Mesendoderm (in vitro differentiated cells): ENCODE measurements around the gene CARS1.
A peak's percentile ranks its signal among the peaks of the same experiment; 100 is the strongest.

ENCODE experiments used
- DNase-seq: peaks from one replicate; pipeline ENCODE4 v3.0.0; 2013
- H2AK5ac ChIP-seq: 2 replicates; pipeline ENCODE4 v1.6.1; 2013; ENCODE audit warnings: low read length, inconsistent platforms
- H2BK120ac ChIP-seq: 2 replicates; pipeline ENCODE4 v1.6.1; 2013; ENCODE audit warnings: low read depth, mild to moderate bottlenecking, low read length, moderate library complexity, mixed read lengths
- H2BK15ac ChIP-seq: replicated peaks from 2 replicates; pipeline ENCODE4 v1.6.1; 2013; ENCODE audit warnings: low read depth, mild to moderate bottlenecking, moderate library complexity
- H2BK5ac ChIP-seq: 2 replicates; pipeline ENCODE4 v1.6.1; 2013; ENCODE audit warnings: low read length, inconsistent platforms
- H3K18ac ChIP-seq: 2 replicates; pipeline ENCODE4 v1.6.1; 2013; ENCODE audit warnings: mild to moderate bottlenecking, low read length, mixed read lengths
- H3K23ac ChIP-seq: one replicate; pipeline ENCODE4 v1.6.1; 2013; ENCODE audit warnings: low read length
- H3K27ac ChIP-seq: 2 replicates; pipeline ENCODE4 v1.5.1; 2013; ENCODE audit warnings: low read depth, mild to moderate bottlenecking, inconsistent platforms, low read length, moderate library complexity
- H3K27me3 ChIP-seq: 2 replicates; pipeline ENCODE4 v1.6.1; 2013; ENCODE audit warnings: low read length, control low read depth, mild to moderate bottlenecking, inconsistent platforms; ENCODE audit not compliant: insufficient read depth, poor library complexity
- H3K36me3 ChIP-seq: 2 replicates; pipeline ENCODE4 v1.6.1; 2013; ENCODE audit warnings: low read length, inconsistent platforms; ENCODE audit not compliant: control insufficient read depth, insufficient read depth
- H3K4ac ChIP-seq: one replicate; pipeline ENCODE4 v1.6.1; 2013; ENCODE audit warnings: low read depth, mild to moderate bottlenecking, low read length, moderate library complexity
- H3K4me1 ChIP-seq: 2 replicates; pipeline ENCODE4 v1.6.1; 2013; ENCODE audit warnings: low read depth, low read length, inconsistent platforms; ENCODE audit not compliant: control insufficient read depth
- H3K4me2 ChIP-seq: 2 replicates; pipeline ENCODE4 v1.6.1; 2013; ENCODE audit warnings: low read length
- H3K4me3 ChIP-seq: 2 replicates; pipeline ENCODE4 v1.5.1; 2013; ENCODE audit warnings: mild to moderate bottlenecking, low read length
- H3K56ac ChIP-seq: one replicate; pipeline ENCODE4 v1.6.1; 2013; ENCODE audit warnings: low read length
- H3K79me1 ChIP-seq: 2 replicates; pipeline ENCODE4 v1.6.1; 2013; ENCODE audit warnings: low read length, inconsistent platforms
- H3K79me2 ChIP-seq: 2 replicates; pipeline ENCODE4 v1.6.1; 2013; ENCODE audit warnings: mild to moderate bottlenecking, low read length; ENCODE audit not compliant: control insufficient read depth, insufficient read depth
- H3K9ac ChIP-seq: 2 replicates; pipeline ENCODE4 v1.6.1; 2013; ENCODE audit warnings: low read length, inconsistent platforms
- H4K5ac ChIP-seq: one replicate; pipeline ENCODE4 v1.6.1; 2013; ENCODE audit warnings: low read length
- H4K8ac ChIP-seq: one replicate; pipeline ENCODE4 v1.6.1; 2013; ENCODE audit warnings: low read depth, mild to moderate bottlenecking, control low read depth, low read length, moderate library complexity
- WGBS: extraction: QIAGEN DNeasy Blood & Tissue Kit; methylation state at CpG from one replicate; pipeline ENCODE4 v1.1.7; 2013; ENCODE audit warnings: low lambda C conversion rate, missing lambda C conversion rate; ENCODE audit not compliant: insufficient coverage; ENCODE audit errors: extremely low coverage; 5-methylcytosine and 5-hydroxymethylcytosine counted together

Gene CARS1

DNA sequence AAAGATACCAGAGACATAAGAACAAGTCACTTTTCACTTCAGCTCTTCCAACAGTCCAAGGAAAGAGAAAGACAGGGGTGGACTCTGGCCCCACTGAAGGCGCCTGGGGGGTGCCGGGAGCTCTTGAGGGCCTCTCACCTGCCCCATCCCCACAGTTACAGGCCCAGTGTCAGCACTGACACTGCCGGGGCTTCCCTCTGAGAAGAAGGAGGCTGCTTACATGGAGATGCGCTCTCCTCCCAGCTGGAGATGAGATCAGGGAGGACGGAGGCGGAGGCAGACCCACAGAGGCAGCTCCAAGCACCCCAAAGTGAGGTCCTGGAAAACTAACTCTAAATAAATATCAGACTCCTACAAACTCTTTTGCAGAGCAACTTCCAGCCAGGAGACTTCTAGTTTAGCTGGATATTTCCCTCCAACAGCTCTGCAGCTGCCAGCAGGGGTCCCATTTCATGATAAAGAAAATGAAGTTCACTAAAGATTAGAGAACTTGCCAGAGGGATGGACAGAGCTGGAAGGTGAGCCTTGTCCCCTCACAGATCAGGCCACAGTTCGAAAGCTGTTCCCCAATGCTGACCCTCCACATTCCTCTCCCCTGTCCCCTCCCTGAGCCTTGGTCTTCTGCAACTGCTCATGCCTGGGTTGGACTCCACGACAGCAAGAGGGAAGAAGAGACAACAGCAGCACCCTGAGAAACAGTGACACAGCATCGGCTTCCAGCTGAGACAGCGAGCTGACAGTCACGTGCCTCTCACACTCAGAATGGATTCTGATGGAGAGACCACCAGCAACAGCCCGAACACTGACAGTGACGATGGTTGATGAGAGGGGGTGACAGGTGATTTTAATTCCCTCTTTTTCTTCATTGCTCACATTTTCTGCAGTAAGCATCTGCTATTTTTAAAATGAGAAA, 5.8 kb downstream of the CARS1 start:
- Histone ChIP-seq H3K23ac (no peak overlapping the region), H3K4me2 (no peak overlapping the region), H3K27me3 (no peaks in the 10 kb centered on the region), H3K4ac (no peak overlapping the region), H2AK5ac (no peak overlapping the region), H3K9ac (peak overlapping the region; percentile 4), H3K79me1 (peaks cover 63% of the 10 kb centered on the region), H3K27ac (no peak overlapping the region), H4K5ac (no peak overlapping the region), H3K79me2 (peaks cover 89% of the 10 kb centered on the region), H2BK120ac (no peak overlapping the region), H3K4me1 (peaks cover 3% of the 10 kb centered on the region), H3K4me3 (no peak overlapping the region), H3K18ac (no peak overlapping the region), H3K56ac (peak overlapping the region; percentile 17), H4K8ac (no peak overlapping the region), H3K36me3 (peaks cover 7% of the 10 kb centered on the region), H2BK5ac (no peak overlapping the region), H2BK15ac (no peak overlapping the region)
- no CpG with 5 or more reads among the region's 13 CpGs for WGBS
- peak; percentile 38 for DNase-seq

DNA sequence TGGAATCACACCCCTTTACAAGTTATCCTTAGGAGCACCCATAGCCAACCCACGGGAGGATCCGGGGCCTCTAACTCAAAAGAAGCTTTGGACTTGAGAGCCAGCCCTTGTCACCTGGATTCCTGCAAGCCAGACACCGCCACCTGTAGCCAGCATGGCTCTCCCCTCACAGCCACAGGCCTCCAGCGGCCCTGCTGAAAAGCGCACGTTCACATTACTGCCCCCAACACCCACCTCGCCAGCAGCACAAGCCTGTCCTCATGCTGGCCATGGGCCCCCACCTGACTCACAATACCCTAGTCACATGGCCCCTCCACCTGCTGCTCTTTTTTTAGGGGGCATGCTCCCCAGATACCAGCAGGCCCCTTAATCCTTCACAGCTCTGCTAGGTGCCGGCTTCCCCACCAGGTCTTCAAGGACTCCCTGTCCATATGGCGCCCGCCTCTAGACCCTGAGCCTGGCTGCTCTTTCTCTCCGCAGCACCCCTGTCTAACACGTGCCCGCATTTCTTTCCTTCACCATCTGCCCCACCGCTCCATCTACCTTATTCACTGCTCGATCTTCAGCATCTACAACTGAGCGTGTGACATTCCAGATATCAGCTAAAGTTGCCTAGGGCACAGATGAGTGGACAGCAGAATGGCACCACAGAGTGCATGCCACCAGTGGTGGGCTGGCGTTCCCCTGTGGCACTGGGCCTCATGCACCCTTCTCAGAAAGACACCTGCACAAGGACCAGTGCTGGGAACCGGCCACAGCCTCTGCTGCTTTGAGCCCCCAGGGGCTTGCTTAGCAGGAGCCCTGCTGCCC, 6.6 kb downstream of the CARS1 start:
- Histone ChIP-seq H3K4me1 (peaks cover 3% of the 10 kb centered on the region), H3K18ac (no peak overlapping the region), H3K23ac (no peak overlapping the region), H3K56ac (no peak overlapping the region), H3K27ac (no peak overlapping the region), H3K4me2 (no peak overlapping the region), H3K79me1 (peaks cover 61% of the 10 kb centered on the region), H2AK5ac (no peak overlapping the region), H3K36me3 (peaks cover 7% of the 10 kb centered on the region), H3K79me2 (peaks cover 88% of the 10 kb centered on the region), H4K8ac (no peak overlapping the region), H4K5ac (no peak overlapping the region), H2BK120ac (no peak overlapping the region), H3K4me3 (no peak overlapping the region), H3K9ac (no peak overlapping the region), H3K27me3 (no peaks in the 10 kb centered on the region), H3K4ac (no peak overlapping the region), H2BK5ac (no peak overlapping the region), H2BK15ac (no peak overlapping the region)
- WGBS: no CpG with 5 or more reads among the region's 18 CpGs
- no peak for DNase-seq

DNA sequence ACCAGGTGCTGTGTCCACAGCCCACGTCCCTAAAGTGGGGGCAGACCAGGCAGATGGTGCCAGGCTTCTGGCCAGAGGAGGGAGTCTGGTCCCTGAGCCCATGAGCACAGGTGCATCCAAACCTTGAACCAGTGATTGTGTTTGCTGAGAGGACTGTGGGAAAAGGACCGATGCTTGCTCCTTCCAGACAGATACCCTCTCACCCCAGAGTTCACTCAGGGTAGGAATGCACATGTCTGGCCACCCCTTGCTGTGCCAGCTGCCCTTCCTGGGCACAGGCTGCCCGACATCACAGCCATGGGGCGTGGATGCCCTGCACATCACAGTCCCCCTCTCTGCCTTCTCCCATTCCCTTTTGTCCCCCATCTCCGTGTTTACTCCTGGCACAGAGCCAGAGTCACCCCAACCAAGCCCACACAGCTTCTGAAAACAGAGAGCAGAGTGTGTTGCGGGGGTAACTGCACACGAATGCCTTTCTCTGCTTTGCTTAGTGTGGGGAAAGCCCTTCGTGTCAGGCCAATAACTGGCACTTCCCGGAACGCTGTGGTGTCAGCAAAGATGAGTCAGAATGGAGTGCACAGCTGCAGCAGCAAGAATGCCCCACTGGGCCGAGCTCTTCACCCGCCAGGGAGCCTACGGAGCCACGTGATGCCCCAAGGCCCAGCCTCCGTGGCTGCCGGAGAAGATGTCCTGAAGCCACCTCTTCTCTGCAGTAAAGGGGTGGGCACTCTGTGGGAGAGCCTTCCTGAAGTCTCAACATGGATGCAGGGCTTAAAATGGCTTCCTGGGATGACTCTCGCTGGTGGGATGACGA, 7.6 kb downstream of the CARS1 start:
- no peak overlapping the region for H3K18ac ChIP-seq
- no peak overlapping the region for H3K4me3 ChIP-seq
- H2BK5ac ChIP-seq: no peak overlapping the region
- H3K4me2 ChIP-seq: no peak overlapping the region
- peaks cover 3% of the 10 kb centered on the region for H3K4me1 ChIP-seq
- no peak overlapping the region for H3K4ac ChIP-seq
- H2BK120ac ChIP-seq: no peak overlapping the region
- DNase-seq: no peak
- no peak overlapping the region for H3K23ac ChIP-seq
- H4K8ac ChIP-seq: no peak overlapping the region
- no peaks in the 10 kb centered on the region for H3K27me3 ChIP-seq
- no peak overlapping the region for H3K27ac ChIP-seq
- H3K9ac ChIP-seq: no peak overlapping the region
- no CpG with 5 or more reads among the region's 18 CpGs for WGBS
- H2AK5ac ChIP-seq: no peak overlapping the region
- no peak overlapping the region for H4K5ac ChIP-seq
- no peak overlapping the region for H2BK15ac ChIP-seq
- peaks cover 10% of the 10 kb centered on the region for H3K36me3 ChIP-seq
- H3K79me1 ChIP-seq: peaks cover 61% of the 10 kb centered on the region
- no peak overlapping the region for H3K56ac ChIP-seq
- peaks cover 87% of the 10 kb centered on the region for H3K79me2 ChIP-seq

DNA sequence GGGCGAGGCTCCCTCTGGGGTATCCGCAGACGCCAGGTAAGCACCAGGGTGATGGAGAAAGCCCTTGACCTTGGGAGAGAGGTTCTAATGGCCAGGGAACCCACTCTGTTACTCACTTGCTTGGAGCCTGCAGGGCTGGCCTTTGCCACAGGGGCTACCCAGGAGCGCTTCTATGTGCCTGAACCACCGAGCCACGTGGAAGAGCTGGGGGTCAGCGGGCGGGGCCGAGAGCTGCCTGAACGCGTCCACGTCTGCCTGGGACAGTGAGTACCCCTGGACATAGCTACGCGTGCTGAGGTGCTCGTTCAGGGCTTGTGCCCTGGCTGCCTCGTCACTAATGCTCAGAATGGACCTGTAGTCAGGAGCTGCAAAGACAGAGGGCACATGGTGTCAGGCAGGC, 9.6 kb downstream of the CARS1 start:
- Histone ChIP-seq H3K27me3 (no peaks in the 10 kb centered on the region), H3K4me3 (no peak overlapping the region), H2AK5ac (no peak overlapping the region), H2BK5ac (no peak overlapping the region), H3K9ac (no peak overlapping the region), H4K5ac (no peak overlapping the region), H3K79me2 (peaks cover 87% of the 10 kb centered on the region), H3K79me1 (peaks cover 62% of the 10 kb centered on the region), H2BK120ac (no peak overlapping the region), H2BK15ac (no peak overlapping the region), H3K4ac (no peak overlapping the region), H3K36me3 (peaks cover 8% of the 10 kb centered on the region), H4K8ac (no peak overlapping the region), H3K27ac (no peak overlapping the region), H3K4me2 (no peak overlapping the region), H3K23ac (no peak overlapping the region), H3K18ac (no peak overlapping the region), H3K56ac (no peak overlapping the region), H3K4me1 (peaks cover 3% of the 10 kb centered on the region)
- no CpG with 5 or more reads among the region's 16 CpGs for WGBS
- no peak for DNase-seq

DNA sequence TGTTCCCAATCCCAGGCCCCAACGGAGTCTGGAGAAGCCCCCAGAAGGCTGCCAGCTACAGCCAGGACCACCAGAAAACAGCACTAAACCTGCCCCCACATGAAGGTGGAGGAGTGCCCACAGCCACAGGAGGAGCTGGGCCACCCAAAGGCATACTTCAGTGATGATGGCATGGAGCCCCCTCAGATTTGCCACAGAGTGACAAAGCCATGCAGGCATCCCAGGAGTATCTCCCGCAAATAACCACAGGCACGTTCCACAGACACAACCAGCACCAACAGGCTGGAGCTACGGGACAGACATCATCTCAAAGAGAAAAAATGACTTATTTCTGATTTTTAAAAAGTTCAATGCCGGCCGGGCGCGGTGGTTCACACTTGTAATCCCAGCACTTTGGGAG, 10.6 kb downstream of the CARS1 start:
- no CpG with 5 or more reads among the region's 8 CpGs for WGBS
- peaks cover 6% of the 10 kb centered on the region for H3K36me3 ChIP-seq
- no peak overlapping the region for H3K18ac ChIP-seq
- no peak overlapping the region for H3K56ac ChIP-seq
- H2BK5ac ChIP-seq: no peak overlapping the region
- H3K27me3 ChIP-seq: no peaks in the 10 kb centered on the region
- H3K4me2 ChIP-seq: no peak overlapping the region
- peaks cover 83% of the 10 kb centered on the region for H3K79me2 ChIP-seq
- peaks cover 62% of the 10 kb centered on the region for H3K79me1 ChIP-seq
- no peak overlapping the region for H2BK120ac ChIP-seq
- H4K5ac ChIP-seq: no peak overlapping the region
- H3K9ac ChIP-seq: no peak overlapping the region
- H2AK5ac ChIP-seq: no peak overlapping the region
- no peak overlapping the region for H3K4me3 ChIP-seq
- no peak overlapping the region for H3K4ac ChIP-seq
- DNase-seq: no peak
- H3K23ac ChIP-seq: no peak overlapping the region
- H2BK15ac ChIP-seq: no peak overlapping the region
- no peak overlapping the region for H3K27ac ChIP-seq
- H4K8ac ChIP-seq: no peak overlapping the region
- H3K4me1 ChIP-seq: peaks cover under 1% of the 10 kb centered on the region
